SH-SY5Y (cell line): ENCODE data around the gene SUMO4.

Experiments
- GATA2 ChIP-seq: IDR thresholded peaks from 2 replicates; pipeline ENCODE4 v1.6.1; 2011; ENCODE audit warnings: mild to moderate bottlenecking, low read depth, low read length
- GATA3 ChIP-seq: IDR thresholded peaks from 2 replicates; pipeline ENCODE4 v1.6.1; 2011; ENCODE audit warnings: low read depth, mild to moderate bottlenecking, low read length, moderate library complexity

DNA sequence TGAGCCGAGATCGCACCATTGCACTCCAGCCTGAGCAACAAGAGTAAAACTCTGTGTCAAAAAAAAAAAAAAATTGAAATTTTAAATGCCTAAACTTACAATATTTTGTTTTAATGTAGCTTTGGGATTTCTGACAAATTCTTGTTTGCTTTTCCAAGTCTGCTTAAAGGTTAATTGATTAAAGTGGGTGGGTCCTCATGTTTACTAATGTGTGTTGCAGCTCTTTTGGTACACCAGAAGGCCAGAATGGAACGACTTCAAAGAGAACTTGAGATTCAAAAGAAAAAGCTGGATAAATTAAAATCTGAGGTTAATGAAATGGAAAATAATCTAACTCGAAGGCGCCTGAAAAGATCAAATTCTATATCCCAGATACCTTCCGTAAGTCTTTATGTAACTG lies 2.7 kb upstream of the SUMO4 start:
- TF ChIP-seq GATA3 = no peak
- TF ChIP-seq GATA2 = no peak
